Prostate gland (tissue), 2 donors: ENCODE data around the gene DNAH10.

Source experiments
- POLR2A ChIP-seq: fragments of 450-650 bp; IDR thresholded peaks from one replicate; pipeline ENCODE4 v1.6.1; 2016; ENCODE audit warnings: antibody characterized with exemption, mild to moderate bottlenecking
- POLR2AphosphoS5 ChIP-seq: sonication (generic); formaldehyde crosslinking; IDR thresholded peaks from one replicate; pipeline ENCODE4 v1.6.1; 2017; ENCODE audit warnings: antibody characterized with exemption
- TF ChIP-seq, protein P1 (sequence below), 4 experiments: fragments of 200-600 bp in 2 of 4; fragments of 450-650 bp in 2 of 4; sonication (generic) in 2 of 4; IDR thresholded peaks; 1 replicate in 3 of 4; 2 replicates in 1 of 4; pipeline ENCODE4 v1.5.1; 2016 to 2019; ENCODE audit warnings: antibody characterized with exemption in 4 of 4, mild to moderate bottlenecking in 2 of 4, moderate library complexity in 2 of 4

GRCh38 chr12:123839826-123840225 lies 77.7 kb downstream of the DNAH10 start:
- TF ChIP-seq, protein P1, sequence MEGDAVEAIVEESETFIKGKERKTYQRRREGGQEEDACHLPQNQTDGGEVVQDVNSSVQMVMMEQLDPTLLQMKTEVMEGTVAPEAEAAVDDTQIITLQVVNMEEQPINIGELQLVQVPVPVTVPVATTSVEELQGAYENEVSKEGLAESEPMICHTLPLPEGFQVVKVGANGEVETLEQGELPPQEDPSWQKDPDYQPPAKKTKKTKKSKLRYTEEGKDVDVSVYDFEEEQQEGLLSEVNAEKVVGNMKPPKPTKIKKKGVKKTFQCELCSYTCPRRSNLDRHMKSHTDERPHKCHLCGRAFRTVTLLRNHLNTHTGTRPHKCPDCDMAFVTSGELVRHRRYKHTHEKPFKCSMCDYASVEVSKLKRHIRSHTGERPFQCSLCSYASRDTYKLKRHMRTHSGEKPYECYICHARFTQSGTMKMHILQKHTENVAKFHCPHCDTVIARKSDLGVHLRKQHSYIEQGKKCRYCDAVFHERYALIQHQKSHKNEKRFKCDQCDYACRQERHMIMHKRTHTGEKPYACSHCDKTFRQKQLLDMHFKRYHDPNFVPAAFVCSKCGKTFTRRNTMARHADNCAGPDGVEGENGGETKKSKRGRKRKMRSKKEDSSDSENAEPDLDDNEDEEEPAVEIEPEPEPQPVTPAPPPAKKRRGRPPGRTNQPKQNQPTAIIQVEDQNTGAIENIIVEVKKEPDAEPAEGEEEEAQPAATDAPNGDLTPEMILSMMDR (IDR thresholded peaks at IDR 0.05), result no peak
- TF ChIP-seq POLR2A, result no peak
- TF ChIP-seq POLR2AphosphoS5, result no peak
